GM12891 (cell line): ENCODE measurements around the gene KDM2B.
A peak's percentile ranks its signal among the peaks of the same experiment; 100 is the strongest.
"Not testable (repeated sequence)": the region's sequence is repeated elsewhere in the genome, so short reads cannot be mapped to it uniquely, and the experiment has no call there.

Experiments used
- DNase-seq: peaks from one replicate; pipeline ENCODE4 v3.0.0; 2011; ENCODE audit warnings: low spot score; ENCODE audit not compliant: insufficient read length
- FAIRE-seq: peaks from 2 replicates; lab custom pipeline; 2011; peaks lifted over from hg19 to GRCh38; lab: Jason Lieb, UNC
- PAX5 ChIP-seq: IDR thresholded peaks from 2 replicates; pipeline ENCODE4 v1.6.1; 2011; ENCODE audit warnings: low read length, moderate library complexity, mild to moderate bottlenecking; ENCODE audit not compliant: insufficient read depth, severe bottlenecking
- POLR2A ChIP-seq: IDR thresholded peaks from 2 replicates; pipeline ENCODE4 v1.6.1; 2011; ENCODE audit warnings: low read depth, low read length, control low read depth
- POLR2AphosphoS5 ChIP-seq: IDR thresholded peaks from 2 replicates; pipeline ENCODE4 v1.6.1; 2011; ENCODE audit warnings: low read depth, low read length, control low read depth
- POU2F2 ChIP-seq: IDR thresholded peaks from 2 replicates; pipeline ENCODE4 v1.6.1; 2011; ENCODE audit warnings: low read depth, mild to moderate bottlenecking, control low read depth, low read length, moderate library complexity
- SPI1 ChIP-seq: IDR thresholded peaks from 2 replicates; pipeline ENCODE4 v1.6.1; 2011; ENCODE audit warnings: low read depth, low read length, control low read depth
- TAF1 ChIP-seq: IDR thresholded peaks from 2 replicates; pipeline ENCODE4 v1.6.1; 2011; ENCODE audit warnings: low read depth, low read length, control low read depth

Gene KDM2B

DNA sequence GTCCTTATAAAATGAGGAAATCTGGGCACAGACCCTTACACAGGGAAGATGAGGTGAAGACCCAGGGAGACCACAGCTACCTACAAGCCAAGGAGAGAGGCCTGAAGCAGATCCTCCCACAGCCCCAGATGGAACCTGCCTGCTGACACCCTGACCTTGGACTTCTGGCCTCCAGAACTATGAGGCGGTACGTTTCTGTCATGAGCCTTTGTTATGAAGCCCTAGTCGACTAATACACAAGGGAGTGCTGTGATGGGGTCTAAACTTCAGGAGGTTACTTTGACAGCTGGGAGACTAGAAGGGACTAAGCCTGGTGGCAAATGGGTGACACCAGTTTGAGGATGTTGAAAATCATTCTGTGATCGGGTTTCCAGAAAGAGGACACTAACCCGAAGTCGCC is 95.9 kb downstream of the KDM2B start:
- FAIRE-seq (no peak), DNase-seq (no peak)
- no peak for TF ChIP-seq SPI1

DNA sequence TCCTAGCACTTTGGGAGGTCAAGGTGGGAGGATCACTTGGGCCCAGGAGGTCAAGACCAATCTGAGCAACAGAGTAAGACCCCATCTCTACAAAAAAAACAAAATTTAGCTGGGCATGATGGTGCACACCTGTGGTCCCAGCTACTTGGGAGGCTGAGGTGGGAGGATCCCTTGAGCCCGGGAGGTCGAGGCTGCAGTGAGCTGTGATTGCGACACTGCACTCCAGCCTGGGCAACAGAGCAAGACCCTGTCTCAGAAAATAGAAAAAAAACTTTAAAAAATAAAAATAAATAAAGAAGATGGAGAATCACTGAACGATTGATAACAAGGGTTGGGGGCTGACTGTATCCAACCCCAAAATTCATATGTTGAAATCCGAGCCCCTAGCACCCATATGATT is 96.3 kb downstream of the KDM2B start:
- FAIRE-seq, DNase-seq: not testable (repeated sequence)

DNA sequence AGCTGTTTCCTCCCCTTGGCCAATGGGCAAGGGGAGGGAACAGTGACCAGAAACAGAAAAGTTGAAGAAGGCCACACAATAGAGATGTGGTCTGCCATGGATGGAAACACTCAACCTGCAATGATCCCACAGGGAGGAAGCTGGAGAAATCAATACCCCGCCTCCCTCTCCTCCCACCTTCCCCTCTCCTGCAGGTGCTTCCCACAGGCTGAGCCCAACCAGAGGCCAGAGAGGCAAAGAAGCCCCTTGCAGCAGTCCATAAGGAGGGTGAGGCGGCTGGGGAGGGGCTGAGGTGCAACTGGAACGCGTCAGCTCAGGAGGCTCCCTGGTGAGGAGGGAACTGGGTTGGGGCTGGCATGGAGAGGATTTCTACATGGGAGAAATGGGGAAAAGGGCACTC is 96.9 kb downstream of the KDM2B start:
- TF ChIP-seq PAX5, result no peak
- TF ChIP-seq POLR2AphosphoS5, result no peak
- TF ChIP-seq POLR2A, result no peak
- no peak for TF ChIP-seq SPI1
- no peak for FAIRE-seq
- DNase-seq, result no peak

DNA sequence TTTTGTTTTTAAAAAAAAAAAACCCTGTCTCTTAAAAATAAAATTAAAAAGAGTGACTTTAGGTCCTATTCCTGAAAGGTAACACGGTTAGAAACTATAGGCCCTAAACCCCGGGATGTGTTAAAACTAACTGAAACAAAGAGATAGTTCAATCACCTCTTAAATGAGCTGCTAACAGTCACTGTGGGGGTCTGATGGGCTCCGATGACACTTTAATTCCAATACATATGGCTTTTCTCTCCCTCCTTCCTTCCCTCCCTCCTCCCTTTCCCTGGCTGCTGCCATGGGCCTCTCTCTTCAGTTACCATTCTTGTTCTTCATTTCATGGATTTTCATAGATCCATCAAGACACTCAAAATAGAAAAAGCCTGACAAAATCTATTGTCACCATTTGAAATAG is 104.3 kb downstream of the KDM2B start:
- TF ChIP-seq TAF1 (no peak), POU2F2 (no peak), SPI1 (no peak), PAX5 (no peak), POLR2A (no peak), POLR2AphosphoS5 (no peak)
- FAIRE-seq (no peak), DNase-seq (no peak)

DNA sequence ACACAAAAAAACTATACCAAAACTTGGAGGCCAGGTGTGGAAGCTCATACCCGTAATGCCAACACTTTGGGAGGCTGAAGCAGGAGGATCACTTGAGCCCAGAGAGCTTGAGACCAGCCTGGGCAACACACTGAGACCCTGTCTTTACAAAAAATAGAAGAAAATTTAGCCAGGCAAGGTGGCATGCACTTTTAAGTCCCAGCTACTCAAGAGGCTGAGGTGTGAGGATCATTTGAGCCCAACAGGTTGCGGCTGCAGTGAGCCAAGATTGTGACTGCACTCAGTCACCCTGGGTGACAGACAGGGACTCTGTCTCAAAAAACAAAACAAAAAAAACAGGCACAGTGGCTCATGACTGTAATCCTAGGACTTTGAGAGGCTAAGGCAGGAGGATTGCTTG is 105.5 kb downstream of the KDM2B start:
- no peak for DNase-seq
- TF ChIP-seq POLR2A, result no peak
- TF ChIP-seq PAX5, result no peak
- no peak for TF ChIP-seq POU2F2
- TF ChIP-seq SPI1, result no peak
- no peak for TF ChIP-seq TAF1
- no peak for TF ChIP-seq POLR2AphosphoS5
- FAIRE-seq, result no peak

DNA sequence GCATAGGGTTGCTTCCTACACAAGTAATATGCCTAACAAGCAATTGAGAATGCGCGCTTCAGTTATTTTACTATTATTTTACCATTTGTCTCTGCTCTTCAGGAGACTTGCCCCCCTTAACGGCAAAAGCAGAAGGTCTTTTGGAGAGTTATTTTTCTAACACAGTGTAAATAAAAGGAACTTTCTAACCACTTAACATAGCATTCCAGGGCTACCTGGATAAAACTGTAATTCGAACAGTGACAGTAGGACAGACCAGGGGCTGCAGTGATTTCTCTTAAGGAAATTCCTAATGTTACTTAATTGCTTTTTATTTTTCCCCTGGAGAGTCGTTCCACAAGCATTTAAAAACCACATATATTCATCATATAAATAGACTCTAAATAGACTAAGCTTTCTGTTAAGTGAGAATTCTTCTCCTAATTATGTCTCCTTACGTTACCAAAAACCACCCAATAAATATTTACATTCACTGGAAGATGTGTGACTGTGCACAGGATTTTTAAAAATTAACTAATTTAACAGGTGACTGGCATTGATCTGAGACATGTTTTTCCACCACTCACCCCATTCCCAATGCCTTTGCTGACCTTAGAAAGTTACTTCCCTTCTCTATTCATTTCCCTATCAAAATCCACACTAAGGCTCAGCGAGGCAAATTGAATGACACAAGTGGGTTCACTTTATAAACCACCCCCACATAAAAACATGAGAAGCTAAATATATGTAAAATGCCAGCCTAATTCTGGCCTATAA is 108.5 kb downstream of the KDM2B start:
- FAIRE-seq, result no peak
- TF ChIP-seq POLR2AphosphoS5, result no peak
- no peak for TF ChIP-seq TAF1
- TF ChIP-seq POU2F2, result no peak
- TF ChIP-seq SPI1, result no peak
- TF ChIP-seq PAX5, result no peak
- no peak for TF ChIP-seq POLR2A

DNA sequence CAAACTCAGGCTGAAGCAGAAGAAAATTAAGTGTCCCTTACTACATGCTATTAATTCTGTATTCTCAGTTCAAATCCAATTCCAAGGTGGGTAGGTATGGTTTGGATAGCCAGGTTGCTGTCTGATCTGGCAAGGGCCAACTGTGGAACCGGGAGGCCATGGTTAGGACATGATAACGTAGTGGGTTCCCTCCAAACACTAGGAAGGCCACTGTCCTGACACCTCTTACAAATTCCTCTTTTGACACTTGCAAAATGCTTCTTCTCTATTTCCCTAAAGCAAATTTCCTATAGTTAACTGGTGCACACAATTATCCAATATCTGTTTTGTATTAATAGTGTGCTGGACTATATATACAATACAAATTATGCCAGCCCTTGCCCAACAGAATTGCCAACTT is 110.1 kb downstream of the KDM2B start:
- DNase-seq (no peak), FAIRE-seq (no peak)

More for the DNA sequence above, 108.5 kb downstream of the KDM2B start:
- no peak for DNase-seq

DNA sequence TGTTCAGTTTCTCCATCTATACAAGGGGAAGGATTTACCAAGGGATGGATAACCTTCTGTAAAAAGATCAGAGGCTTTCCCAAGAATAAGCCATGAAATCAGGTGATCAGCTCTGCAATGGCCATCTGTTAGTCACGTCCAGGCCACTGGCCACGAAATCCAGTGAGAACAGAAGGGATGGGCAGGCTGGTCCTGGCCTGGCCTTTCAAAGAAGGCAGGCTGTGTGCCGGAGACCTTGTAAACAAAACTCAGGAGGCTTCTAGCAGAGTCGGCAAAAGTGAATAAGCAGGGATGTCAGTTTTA is 112.4 kb downstream of the KDM2B start:
- FAIRE-seq, result no peak
- no peak for DNase-seq
- TF ChIP-seq POLR2AphosphoS5 (no peak), POU2F2 (no peak), SPI1 (no peak), TAF1 (no peak), POLR2A (no peak), PAX5 (no peak)

More for the DNA sequence above, 110.1 kb downstream of the KDM2B start:
- TF ChIP-seq POLR2AphosphoS5 (no peak), TAF1 (no peak), POU2F2 (no peak), POLR2A (no peak), SPI1 (no peak), PAX5 (no peak)

DNA sequence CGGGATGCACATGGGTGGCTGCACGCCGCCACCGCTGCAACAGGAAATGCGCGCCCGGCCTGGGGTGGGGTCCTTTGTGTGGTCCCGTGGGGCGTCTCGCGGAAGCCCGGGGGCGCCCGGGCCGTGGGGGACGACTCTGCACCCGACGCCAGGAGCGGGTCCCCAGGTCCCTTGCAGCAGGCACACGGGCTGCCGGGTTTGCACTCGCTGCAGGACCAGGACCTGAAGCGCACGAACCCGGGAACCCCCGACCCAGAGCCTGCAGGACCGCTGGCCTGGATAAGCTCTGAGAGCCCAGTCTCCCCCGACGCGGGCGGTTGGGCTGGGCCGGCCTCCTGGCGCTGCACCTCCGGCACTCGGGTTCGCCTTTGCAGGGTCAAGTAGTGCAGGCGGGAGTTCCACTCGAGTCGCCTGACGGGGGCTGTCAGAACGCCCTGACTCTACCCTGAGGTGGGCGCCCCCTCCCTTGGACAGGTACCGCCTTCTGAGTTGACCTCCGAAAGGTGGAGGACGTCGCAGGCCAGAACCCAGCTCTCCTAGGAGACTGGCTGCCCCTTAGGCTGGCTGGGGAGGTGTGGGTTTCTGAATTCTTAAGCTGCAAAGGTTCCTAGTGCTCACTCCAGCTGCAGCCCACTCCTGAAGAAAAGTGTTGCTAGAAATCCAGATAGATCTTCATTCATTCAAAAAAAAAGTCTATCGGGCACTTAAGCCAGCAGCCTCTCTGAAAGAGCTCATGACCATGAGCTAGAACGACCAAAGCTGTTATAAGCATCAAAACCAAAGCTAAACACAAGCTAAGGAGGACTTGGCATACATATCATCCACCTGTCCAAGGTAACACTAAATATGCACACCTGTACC is 113.0 kb downstream of the KDM2B start:
- FAIRE-seq, result peak; percentile 23
- DNase-seq, result no peak
- no peak for TF ChIP-seq SPI1
- no peak for TF ChIP-seq POU2F2
- no peak for TF ChIP-seq TAF1
- TF ChIP-seq POLR2A, result no peak
- TF ChIP-seq POLR2AphosphoS5, result no peak
- TF ChIP-seq PAX5, result peak; percentile 44

DNA sequence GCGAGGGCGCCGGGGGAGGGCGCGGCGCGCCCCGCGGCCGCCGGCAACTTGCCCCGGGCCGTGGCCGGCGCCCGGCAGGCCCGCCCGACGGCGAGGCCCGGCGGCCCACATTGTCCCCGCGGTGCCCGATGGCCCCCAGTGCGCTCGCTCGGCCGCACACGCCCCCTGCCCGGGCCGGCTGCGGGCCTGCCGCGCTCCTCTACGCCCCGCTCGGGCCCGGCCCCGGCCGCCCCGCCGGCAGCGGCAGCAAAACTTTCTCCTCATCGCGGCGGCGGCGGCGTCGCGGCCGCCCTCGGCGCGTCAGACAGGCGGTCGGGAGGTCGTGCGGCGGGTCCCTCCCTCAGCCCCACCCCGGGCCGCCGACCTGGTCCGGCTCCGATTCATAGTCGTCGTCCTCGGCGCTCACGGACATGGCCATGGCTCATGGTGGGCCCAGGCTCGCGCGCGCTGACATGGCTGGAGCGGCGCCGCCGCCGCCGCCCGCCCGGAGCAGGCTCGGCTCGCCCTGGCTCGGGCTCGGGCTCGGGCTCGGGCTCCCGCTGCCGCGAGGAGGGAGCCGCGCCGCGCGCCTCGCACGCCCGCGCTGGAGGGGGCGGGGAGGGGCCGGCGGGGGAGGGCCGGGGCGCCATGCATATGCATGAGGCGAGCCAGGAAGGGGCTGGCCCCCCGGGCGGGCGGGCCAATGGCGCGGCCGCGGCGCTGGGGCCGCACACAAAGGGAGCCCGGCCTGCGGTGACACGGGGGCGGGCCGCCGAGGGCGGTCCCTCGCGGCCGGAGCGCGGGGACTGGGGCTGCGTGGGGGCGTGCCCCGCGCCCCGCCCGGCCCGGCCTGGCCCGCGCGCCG is 113.8 kb downstream of the KDM2B start:
- TF ChIP-seq SPI1, result no peak
- no peak for TF ChIP-seq POLR2A
- no peak for TF ChIP-seq TAF1
- TF ChIP-seq POLR2AphosphoS5, result no peak
- TF ChIP-seq POU2F2, result peak; percentile 99
- DNase-seq, result peak; percentile 93
- peak; percentile 98 for FAIRE-seq
